COLO668 (cell line): ENCODE results near the gene KLHL3.

Experiments
- DNase-seq: peaks from one replicate; lab custom pipeline; 2025; ENCODE audit not compliant: unreplicated experiment; lab: John Stamatoyannopoulos, UW

The KLHL3 gene

DNA sequence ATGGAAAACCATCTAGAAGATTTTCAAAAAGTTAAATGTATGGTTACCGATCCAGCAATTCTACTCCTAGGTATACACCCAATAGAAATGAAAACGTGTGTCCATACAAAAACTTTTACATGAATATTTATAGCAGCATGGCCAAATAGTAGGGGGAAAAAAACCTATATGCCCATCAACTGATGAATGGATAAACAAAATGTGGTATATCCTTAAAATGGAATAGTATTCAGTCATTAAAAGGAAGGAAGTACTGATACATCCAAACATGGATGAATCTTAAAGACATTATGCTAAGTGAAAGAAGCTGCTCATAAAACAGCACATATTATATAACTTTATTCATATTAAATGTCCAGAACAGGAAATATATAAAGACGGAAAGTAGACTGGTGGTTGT is 143.6 kb downstream of the KLHL3 start:
- no peak for DNase-seq

DNA sequence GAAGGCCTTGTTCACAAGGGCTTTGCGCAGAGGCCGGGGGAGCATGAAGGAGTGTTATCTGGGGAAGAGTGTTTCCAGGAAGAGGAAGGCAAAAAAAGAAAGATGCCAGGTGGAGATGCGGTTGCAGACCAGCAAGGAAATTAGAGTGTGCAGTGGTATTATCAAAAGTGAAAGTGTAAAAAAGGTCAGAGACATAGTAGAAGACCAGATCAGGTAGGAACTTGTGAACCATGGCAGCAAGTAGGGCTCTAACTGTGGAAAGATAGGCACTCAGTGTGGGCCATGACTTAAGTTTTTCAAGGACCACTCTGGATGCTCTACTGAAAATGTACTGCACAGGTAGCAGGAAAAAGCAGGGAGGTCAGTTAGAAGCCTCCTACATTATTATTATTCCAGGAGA is 146.7 kb downstream of the KLHL3 start:
- DNase-seq = no peak

DNA sequence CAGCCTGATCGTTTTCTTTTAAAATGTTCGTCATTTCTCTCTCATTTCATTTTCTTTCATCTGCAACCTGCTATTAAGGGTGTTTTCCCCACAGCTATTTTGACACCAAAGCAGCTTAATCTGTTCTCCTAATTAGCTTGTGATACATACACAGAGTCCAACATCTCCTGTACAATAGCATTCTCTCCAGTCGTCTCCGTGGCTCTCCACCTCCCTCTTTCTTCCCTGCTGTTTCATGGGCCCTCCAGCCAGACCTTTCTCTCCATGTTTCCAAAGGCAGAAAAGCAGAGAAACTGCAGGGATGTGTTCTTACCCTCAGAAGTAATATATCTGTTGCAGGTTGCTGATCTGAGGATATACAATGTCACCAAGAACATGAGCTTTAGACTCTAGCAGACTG is 148.0 kb downstream of the KLHL3 start:
- DNase-seq = no peak

DNA sequence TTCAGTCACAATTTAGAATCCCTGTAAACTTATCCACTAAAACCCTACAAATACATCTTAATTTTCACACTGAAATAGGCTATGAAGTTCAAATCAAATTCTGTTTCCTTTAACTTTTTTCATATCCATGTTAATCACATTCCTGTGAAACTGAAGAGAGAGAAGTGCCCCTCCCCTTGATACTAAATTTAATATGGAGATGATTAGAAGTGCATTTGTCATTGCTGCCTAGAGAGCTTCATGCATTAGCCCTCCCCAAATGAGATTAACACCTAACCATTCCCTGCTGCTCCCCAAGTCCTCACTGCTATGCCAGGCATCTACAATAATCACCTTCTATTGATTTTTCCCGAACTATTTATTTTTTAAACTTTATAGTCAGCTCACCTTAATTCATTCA is 151.6 kb downstream of the KLHL3 start:
- no peak for DNase-seq

DNA sequence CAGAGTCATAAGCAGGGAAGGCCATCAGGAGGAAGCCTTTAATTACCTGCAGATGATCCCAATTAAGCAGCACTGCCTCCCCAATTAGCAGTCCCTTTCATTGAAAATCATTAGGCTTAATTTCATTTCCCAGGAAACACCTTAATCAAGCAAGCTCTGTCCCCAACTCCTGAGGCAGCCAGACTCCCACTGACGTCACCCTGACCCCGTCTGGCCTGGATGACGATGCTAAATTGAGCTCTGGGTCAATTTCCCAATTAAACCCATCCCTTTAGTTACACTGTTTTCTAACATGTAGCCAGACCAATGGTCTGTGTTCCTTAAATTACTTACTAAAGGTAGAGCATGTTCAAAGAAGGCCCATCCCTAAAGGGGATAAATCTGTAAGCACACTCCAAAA is 152.8 kb downstream of the KLHL3 start:
- no peak for DNase-seq

DNA sequence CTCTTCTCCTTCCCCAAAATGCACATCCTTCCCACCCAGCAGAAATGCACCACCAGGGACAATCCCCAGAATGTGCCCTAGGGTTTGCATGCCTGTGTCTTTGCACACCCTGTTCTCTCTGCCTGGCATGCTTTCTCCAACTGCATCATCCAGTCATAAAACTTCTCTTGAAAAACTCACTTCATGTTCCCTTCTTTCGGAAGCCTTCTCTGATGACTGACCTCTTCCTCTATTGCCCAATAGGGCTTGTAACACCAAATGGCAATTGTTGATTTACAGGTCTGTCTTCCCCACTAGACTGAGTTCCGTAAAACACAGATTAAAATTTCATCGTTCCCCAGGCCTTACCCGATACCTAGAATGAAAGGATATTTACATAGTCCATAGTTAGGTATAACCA is 153.7 kb downstream of the KLHL3 start:
- no peak for DNase-seq

DNA sequence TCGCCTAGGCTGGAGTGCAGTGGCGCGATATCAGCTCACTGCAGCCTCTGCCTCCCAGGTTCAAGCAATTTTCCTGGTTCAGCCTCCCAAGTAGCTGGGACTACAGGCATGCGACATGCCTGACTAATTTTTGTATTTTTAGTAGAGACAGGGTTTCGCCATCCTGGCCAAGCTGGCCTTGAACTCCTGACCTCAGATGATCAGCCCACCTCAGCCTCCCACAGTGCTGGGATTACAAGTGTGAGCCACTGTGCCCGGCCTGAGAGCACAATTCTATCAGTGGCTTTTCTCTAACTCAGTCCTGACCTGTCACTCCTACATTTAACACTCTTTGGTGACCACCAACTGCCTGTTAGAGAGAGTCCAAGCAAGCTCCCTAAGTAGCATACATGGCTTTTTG is 154.1 kb downstream of the KLHL3 start:
- DNase-seq = no peak

DNA sequence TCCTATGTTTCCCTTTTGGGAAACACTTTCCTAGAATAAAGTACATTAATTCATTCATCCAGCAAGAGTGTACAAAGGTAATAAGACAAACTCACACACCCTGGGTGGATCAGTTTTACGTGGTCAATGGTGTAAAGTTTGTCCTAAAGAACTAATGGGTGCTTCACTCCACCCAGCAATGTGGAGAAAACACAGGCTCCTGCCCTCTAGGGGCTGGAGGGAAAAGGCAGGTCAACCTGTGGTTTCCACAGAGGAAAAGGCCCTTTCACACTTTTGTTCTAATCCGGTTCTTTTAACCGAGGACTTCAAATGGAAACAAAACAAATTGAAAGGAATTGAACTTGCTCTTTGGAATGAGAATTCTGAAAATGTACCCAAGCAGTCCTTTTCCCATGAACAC is 155.9 kb downstream of the KLHL3 start:
- DNase-seq = no peak

DNA sequence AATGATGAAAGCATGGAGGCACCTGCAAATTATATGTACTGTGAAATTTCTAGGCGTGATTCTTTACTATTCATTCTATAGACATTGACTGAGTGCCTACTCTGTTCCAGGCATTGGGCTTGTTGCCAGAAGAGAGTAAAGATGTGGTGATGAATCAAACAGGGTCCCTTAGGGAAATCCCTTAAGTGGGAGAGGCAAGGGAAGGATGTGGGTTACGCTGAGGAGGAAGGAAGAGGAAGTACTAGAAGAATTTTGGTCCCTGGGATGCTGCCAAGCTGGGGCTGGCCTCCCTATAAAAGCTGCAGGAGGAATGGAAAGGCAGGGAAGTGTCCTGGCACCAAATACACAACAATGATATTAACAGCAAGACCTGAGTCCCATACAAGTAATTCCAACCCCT is 160.0 kb downstream of the KLHL3 start:
- no peak for DNase-seq

DNA sequence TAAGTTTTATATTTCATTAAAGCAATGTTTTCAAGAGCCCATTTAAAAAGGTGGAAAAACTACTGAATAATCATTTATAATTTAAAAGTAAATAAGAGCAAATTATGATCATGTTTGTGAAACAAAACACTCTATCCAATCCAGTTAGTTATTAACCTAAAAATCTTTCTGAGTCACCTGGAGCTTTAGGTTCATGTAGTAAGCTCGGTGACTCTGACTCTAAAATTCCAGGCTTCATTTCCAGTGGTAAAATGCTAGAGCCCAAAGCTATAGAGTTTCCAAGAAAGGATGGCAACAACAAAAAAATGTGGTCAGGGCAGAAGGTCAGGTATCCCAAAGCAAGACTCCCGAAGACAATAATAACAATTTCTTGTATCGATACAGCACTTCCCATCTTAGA is 160.7 kb downstream of the KLHL3 start:
- no peak for DNase-seq

DNA sequence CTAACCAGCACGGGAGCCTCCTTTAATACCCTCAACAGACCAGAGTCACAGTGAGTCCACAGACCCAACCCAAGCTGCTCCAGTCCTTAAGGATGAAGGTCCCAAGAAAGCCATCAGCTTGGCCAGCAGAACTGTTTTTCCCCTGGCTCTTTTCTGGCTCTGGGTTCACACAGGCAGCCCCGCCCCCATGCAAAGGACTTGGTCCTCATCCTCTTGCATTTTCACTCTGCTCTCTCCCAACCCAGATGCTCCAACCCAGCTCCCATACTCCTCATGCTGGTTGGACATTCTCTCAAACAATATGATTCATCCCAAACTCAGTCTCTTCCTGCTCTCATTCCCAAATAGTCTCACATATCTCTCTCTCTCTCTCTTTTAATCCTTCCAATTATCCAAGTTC is 162.5 kb downstream of the KLHL3 start:
- no peak for DNase-seq

DNA sequence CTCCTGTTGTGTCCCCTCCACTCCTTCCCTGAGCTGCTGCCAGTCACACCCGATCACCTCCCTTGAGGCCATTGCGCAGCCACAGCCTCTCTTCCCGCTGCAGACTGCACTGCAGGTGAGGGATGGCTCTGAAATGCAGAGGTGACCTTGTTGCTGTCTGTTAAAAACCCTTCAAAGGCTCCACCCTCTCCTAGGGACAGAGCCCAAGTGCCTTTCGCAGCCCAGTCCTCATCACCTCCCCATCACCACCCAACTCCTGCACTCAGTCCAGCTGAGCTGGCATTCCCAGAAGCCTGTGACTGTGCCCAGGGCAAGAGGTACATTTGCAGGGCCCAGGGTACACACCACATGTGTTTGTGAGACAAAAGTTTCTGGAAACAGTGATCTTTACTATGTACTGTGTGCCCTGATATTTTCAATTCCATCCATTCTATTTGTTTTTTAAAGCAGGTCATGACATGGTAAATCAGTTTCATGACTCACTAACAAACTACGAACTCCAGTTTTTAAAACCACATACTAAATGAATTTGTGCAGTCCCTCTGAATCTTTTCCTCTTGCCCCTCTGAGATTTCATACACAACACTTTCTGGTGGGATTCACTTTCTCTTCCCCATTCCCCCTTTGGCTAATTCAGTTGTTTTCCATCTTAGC is 163.7 kb downstream of the KLHL3 start:
- no peak for DNase-seq

DNA sequence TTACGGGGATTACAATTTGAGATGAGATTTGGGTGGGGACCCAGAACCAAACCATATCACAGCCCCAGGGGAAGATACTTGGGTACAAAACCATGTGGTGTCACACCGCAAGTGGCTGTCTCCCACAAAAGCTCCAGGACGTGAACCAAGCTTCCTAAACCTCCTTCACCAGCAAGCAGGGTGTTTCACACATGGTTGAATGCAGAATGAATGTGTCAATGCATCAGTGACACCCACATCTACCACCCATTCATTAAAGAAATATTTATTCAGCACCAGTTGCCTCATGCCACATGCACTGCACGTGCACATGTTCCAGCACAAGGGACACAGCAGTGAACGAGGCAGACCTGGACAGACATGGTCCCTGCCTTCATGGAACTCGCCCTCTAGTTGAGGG is 165.8 kb downstream of the KLHL3 start:
- no peak for DNase-seq
